Prostate gland (tissue), 2 donors: Measurements from ENCODE around the gene NKG7. TPM values are rescaled to one million over a fixed set of nuclear protein-coding genes. Genes with fewer than 3 reads are reported as not detected.

Experiments used
- DNase-seq: peaks from one replicate; pipeline ENCODE4 v3.0.0-alpha.2; 2019; ENCODE audit warnings: low spot score
- H3K27ac ChIP-seq, 2 donors: fragments of 200-600 bp; sonication (generic); 2 replicates each; pipeline ENCODE4 v1.5.1; 2017 to 2019
- H3K27me3 ChIP-seq: fragments of 200-600 bp; sonication (generic); replicated peaks from 2 replicates; pipeline ENCODE4 v1.5.1; 2019; ENCODE audit not compliant: insufficient read depth
- H3K36me3 ChIP-seq, 2 donors: fragments of 200-600 bp; sonication (generic); 1 replicate in 1 of 2; 2 replicates in 1 of 2; pipeline versions ENCODE4 v1.5.1 to v1.8.1; 2017 to 2019
- H3K4me1 ChIP-seq: fragments of 200-600 bp; sonication (generic); replicated peaks from 2 replicates; pipeline ENCODE4 v1.5.1; 2019
- H3K4me3 ChIP-seq, 2 donors: fragments of 200-600 bp; sonication (generic); 2 replicates each; pipeline ENCODE4 v1.5.1; 2017 to 2019
- H3K9me3 ChIP-seq: fragments of 200-600 bp; sonication (generic); 2 replicates; pipeline ENCODE4 v1.5.1; 2017
- POLR2A ChIP-seq: fragments of 450-650 bp; IDR thresholded peaks from one replicate; pipeline ENCODE4 v1.6.1; 2016; ENCODE audit warnings: antibody characterized with exemption, mild to moderate bottlenecking
- POLR2AphosphoS5 ChIP-seq: sonication (generic); formaldehyde crosslinking; IDR thresholded peaks from one replicate; pipeline ENCODE4 v1.6.1; 2017; ENCODE audit warnings: antibody characterized with exemption
- WGBS: methylation state at CpG from one replicate; pipeline ENCODE4 v1.1.5; 2018; 5-methylcytosine and 5-hydroxymethylcytosine counted together
- intact Hi-C: fragments of 100-400 bp; cut with DNase I; formaldehyde crosslinking; loops from one replicate; pipeline ENCODE4 v1.14.2; 2022
- total RNA-seq, 2 donors: library from RNA; depleted of rRNA; stranded (reverse); fragments of >200 nt; gene quantifications; one replicate each; pipeline ENCODE4 v1.1.0, GENCODE V29; 2016
- TF ChIP-seq, protein P1 (sequence below), 4 experiments: fragments of 200-600 bp in 2 of 4; fragments of 450-650 bp in 2 of 4; sonication (generic) in 2 of 4; IDR thresholded peaks; 1 replicate in 3 of 4; 2 replicates in 1 of 4; pipeline ENCODE4 v1.5.1; 2016 to 2019; ENCODE audit warnings: antibody characterized with exemption in 4 of 4, mild to moderate bottlenecking in 2 of 4, moderate library complexity in 2 of 4

NKG7 gene
- total RNA-seq, 2 donors from 2014 or later: 1.8 TPM; not detected in 1

DNA sequence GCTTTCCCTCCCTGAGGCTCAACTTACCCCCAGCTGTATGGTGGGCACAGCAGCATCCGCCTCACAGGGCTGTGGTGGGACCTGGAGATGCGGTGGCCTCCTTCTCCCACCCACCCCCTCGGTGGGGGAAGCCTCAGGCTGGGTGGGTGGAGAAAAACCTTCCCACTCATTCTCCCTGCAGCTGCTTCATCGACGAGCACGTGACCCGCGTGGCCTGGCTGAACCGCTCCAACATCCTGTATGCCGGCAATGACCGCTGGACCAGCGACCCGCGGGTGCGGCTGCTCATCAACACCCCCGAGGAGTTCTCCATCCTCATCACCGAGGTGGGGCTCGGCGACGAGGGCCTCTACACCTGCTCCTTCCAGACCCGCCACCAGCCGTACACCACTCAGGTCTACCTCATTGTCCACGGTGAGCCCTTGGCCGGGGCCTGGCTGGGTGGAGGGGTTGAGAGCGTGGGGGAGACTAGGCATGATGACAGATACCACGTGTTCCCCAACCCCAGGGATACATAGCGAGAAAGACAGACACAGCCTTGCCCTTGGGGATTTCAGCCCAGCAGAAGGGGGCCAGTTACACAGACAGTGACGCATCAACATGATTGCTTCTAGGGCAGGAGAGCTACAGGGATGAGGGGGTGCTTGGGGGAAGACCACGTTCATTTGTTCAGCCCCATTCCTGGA lies 48.8 kb downstream of the NKG7 start:
- Histone ChIP-seq H3K4me3 (no peak overlapping the region), H3K4me1 (no peaks in the 10 kb centered on the region), H3K36me3 (no peaks in the 10 kb centered on the region), H3K9me3 (no peaks in the 10 kb centered on the region), H3K27me3 (peaks cover 12% of the 10 kb centered on the region), H3K27ac (no peak overlapping the region)
- 81% methylated on average over 29 of the region's 29 CpGs for WGBS
- no peak for DNase-seq
- TF ChIP-seq, protein P1, sequence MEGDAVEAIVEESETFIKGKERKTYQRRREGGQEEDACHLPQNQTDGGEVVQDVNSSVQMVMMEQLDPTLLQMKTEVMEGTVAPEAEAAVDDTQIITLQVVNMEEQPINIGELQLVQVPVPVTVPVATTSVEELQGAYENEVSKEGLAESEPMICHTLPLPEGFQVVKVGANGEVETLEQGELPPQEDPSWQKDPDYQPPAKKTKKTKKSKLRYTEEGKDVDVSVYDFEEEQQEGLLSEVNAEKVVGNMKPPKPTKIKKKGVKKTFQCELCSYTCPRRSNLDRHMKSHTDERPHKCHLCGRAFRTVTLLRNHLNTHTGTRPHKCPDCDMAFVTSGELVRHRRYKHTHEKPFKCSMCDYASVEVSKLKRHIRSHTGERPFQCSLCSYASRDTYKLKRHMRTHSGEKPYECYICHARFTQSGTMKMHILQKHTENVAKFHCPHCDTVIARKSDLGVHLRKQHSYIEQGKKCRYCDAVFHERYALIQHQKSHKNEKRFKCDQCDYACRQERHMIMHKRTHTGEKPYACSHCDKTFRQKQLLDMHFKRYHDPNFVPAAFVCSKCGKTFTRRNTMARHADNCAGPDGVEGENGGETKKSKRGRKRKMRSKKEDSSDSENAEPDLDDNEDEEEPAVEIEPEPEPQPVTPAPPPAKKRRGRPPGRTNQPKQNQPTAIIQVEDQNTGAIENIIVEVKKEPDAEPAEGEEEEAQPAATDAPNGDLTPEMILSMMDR (IDR thresholded peaks at IDR 0.05): no peak
- TF ChIP-seq POLR2A (no peak), POLR2AphosphoS5 (no peak)
- intact Hi-C loops: no loop called here

DNA sequence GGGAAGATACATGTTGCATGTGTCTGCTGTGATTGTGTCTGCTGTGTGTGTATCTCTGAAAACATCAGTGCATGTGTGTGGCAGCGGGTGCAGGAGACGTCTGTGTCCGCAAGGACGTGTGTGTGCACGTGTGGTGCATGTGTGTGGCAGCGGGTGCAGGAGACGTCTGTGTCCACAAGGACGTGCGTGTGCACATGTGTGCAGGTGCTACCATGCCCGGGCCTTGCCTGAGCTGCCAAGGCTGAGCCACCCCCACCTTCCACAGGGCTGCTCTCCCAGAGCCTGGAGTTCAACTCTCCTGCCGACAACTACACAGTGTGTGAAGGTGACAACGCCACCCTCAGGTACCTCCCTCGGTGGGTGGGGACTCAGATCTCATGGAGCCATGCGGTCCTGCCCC lies 50.7 kb downstream of the NKG7 start:
- Histone ChIP-seq H3K9me3 (no peaks in the 10 kb centered on the region), H3K27ac (no peak overlapping the region), H3K4me1 (no peaks in the 10 kb centered on the region), H3K27me3 (peaks cover 10% of the 10 kb centered on the region), H3K4me3 (no peak overlapping the region), H3K36me3 (no peaks in the 10 kb centered on the region)
- TF ChIP-seq POLR2AphosphoS5 (no peak), POLR2A (no peak)
- TF ChIP-seq, protein P1 (IDR thresholded peaks at IDR 0.05): no peak
- 63% methylated on average over 13 of the region's 14 CpGs for WGBS
- intact Hi-C loops: no loop called here
- DNase-seq: no peak

Other genes starting within 250 kb of the NKG7 start
- gene SIGLEC9, start 247.7 kb downstream of the NKG7 start, total RNA-seq: 1 to 10 TPM in 1 of 2 donors, under 1 TPM in 1; 0.77 to 8.2 TPM
- not detected for gene SIGLEC7, start 230.4 kb downstream of the NKG7 start, total RNA-seq
- 1 to 10 TPM; 1.9 to 2.5 TPM for gene CD33, start 147.6 kb downstream of the NKG7 start, total RNA-seq
- gene SIGLECL1, start 121.6 kb downstream of the NKG7 start, total RNA-seq: 1 to 10 TPM in 1 of 2 donors, not detected in 1; 1.6 TPM
- 10 to 100 TPM in 1 of 2 donors, not detected in 1; 12.6 TPM for gene IGLON5, start 61.0 kb downstream of the NKG7 start, total RNA-seq
- 1 to 10 TPM; 2.3 to 9.9 TPM for gene VSIG10L, start 30.5 kb downstream of the NKG7 start, total RNA-seq
- gene ETFB, start 6.3 kb downstream of the NKG7 start, total RNA-seq: 100 to 1,000 TPM in 1 of 2 donors, 10 to 100 TPM in 1; 82.8 to 118 TPM
- 1 to 10 TPM in 1 of 2 donors, not detected in 1; 4.2 TPM for gene CLDND2, start 3.7 kb downstream of the NKG7 start, total RNA-seq
- not detected for gene LIM2, start 15.3 kb upstream of the NKG7 start, total RNA-seq
- 10 to 100 TPM in 1 of 2 donors, not detected in 1; 16.0 TPM for gene C19orf84, start 17.9 kb upstream of the NKG7 start, total RNA-seq
- 1 to 10 TPM; 7.1 to 7.5 TPM for gene SIGLEC10, start 45.0 kb upstream of the NKG7 start, total RNA-seq
- 1 to 10 TPM; 1.0 to 3.0 TPM for gene SIGLEC8, start 85.8 kb upstream of the NKG7 start, total RNA-seq
- gene CEACAM18, start 105.9 kb upstream of the NKG7 start, total RNA-seq: not detected
- under 1 TPM in 1 of 2 donors, not detected in 1; 0.91 TPM for gene SIGLEC12, start 129.1 kb upstream of the NKG7 start, total RNA-seq
- under 1 TPM in 1 of 2 donors, not detected in 1; 0.68 TPM for gene SIGLEC6, start 159.0 kb upstream of the NKG7 start, total RNA-seq
- gene ZNF175, start 198.6 kb upstream of the NKG7 start, total RNA-seq: 1 to 10 TPM; 4.3 to 9.0 TPM